ENCODE results near the gene ST6GAL2.

ST6GAL2 gene, protein sequence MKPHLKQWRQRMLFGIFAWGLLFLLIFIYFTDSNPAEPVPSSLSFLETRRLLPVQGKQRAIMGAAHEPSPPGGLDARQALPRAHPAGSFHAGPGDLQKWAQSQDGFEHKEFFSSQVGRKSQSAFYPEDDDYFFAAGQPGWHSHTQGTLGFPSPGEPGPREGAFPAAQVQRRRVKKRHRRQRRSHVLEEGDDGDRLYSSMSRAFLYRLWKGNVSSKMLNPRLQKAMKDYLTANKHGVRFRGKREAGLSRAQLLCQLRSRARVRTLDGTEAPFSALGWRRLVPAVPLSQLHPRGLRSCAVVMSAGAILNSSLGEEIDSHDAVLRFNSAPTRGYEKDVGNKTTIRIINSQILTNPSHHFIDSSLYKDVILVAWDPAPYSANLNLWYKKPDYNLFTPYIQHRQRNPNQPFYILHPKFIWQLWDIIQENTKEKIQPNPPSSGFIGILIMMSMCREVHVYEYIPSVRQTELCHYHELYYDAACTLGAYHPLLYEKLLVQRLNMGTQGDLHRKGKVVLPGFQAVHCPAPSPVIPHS

DNA sequence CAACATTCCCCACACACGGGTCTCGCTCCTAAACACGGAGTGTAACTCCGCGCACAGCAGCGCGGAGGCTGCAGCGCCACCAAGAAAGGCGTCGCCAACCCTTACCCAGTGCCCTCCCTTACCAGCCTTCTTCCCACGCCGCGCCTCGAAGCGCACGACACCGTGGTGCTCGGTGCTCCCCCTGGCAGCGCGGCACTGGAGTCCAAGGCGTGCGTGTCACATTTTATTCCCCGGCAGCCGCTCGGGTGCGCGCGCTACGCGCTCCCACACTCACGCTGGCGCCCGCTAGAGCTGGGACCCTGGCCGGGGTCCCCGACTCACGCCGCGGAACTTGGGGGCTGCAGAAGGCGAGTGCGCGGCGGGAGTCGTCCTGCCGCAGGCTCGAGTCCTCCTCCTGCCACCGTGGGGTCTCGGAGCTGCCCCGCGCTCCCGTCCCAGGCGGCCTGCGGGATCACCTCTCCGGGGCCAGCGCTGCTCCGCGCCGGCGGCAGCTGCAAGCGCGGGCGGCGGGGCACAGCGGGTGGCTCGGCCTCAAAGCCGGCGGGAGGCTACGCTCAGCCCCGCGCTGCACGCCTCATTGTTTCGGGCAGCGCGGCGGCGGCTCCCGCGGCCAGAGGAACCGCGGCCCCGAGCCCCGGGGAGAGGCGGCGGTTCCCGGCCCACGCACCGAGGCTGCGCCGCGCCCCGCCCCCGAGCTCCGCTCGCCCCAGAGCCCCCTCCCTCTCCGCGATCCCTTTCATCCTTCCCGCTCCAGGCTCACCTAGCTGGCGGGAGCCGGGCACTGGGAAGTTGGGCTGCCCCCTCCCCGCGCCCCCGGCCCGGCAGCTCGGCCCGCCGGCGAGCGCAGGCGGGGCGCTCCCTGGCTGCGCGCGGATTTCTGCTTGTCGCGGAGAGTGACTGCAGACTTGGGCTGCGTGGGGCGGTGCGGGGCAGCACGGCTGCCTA lies at the start of gene ST6GAL2:
TSS of gene ST6GAL2 (minus strand) at position 197 of the 945 bp plus-strand sequence. CDS start 42,190 bp downstream, outside the sequence.
- DNase-seq: no peak

GRCh38 chr2:106932644-106933043 lies 46.7 kb upstream of the ST6GAL2 start:
- DNase-seq: no peak

GRCh38 chr2:106931717-106932335 lies 45.9 kb upstream of the ST6GAL2 start:
- DNase-seq: no peak

DNA sequence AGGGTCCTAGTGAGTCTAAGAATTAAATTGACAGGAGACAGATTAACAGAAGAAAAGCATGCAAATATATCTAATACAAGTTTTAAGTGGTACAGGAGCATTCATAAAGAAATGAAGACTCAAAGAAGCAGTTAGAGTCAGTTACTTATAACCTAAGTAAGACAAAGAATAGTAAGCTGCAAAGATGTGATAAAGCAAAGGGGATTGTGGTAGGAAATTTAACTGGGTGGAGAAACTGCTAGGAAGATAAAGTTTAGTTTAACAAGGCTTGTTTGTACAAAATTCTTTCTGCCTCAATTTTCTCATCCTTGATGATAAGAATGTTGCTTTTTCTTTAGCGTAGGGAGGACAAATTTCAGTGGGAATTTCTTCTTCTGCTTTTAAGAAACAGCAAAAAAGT lies 35.5 kb upstream of the ST6GAL2 start:
- DNase-seq: no peak

- no peak for DNase-seq
Measured at GRCh38 chr2:106919012-106919411, 33.0 kb upstream of the ST6GAL2 start.

- DNase-seq: no peak
Measured at GRCh38 chr2:106904242-106904641, 18.3 kb upstream of the ST6GAL2 start.

DNA sequence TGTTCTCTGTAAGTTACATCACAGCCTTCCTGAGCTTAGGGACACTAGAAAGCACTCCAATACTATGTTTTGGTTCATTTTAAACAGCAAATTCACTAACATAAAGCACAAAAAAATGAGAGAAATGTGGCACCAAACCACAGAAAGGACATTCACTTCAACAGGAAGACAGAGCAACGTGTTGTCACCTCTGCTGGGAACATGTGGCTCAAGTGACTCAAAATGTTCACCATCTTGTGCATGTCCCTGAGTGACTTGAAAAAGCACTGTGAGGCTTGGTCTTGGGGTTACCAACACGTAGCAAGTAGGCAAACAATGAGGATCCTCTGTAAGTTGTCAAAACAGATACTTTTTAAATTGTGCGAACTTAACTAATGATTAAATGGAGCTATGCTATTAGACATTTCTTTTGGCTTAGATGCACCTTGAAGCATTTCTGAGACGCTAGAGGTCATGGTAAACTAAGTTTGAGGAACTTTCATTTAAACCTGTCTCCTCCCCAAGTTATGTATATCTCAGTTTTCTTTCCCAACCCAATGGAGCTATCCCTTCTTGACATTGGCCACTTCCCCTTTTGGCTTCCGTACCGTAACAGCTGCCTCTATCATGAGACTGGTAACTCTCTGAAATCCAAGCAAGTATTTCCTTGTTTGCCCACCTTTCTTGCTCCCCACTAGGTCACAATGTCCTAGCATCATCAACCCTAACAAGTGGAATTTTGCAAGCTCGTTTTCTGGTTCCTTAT lies 14.0 kb upstream of the ST6GAL2 start:
- no peak for DNase-seq

- DNase-seq: no peak
Measured at GRCh38 chr2:106894545-106894944, 8.6 kb upstream of the ST6GAL2 start.

DNA sequence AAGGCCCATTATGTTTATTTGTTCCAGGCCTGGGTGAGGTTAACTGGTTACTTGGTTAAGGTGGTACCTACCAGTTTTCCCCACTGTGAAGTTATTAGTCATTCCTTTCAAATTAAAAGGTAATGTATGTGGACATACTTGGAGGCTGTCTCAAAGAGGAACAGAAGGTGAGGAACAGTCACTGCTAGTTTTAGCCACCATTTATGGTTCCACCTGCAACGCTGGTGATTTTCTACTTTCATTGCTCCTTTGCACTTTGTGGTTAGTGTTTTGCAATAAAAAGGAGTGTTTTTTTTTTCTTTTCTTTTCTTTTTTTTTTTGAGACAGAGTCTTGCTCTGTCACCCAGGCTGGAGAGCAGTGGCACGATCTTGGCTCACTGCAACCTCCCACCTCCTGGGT lies 6.1 kb upstream of the ST6GAL2 start:
- no peak for DNase-seq

DNA sequence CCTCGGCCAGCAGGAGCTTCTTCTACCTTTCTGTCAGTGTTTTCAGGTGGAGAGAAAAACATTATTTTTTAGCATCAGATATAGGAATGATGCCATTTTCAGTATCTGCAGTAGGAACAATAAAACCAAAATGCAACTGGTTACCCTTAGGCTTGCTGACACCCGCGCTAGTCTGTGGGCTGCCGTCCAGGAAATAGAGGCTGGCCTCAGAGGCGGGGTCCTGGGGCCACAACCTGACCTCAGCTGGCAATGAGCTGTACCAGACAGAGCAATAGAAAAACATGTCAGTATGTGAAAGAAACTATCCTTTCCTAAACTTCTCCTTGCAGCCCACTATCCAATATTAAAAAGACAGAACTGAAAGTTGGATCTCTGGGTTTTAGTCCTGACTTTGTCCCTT lies 4.6 kb upstream of the ST6GAL2 start:
- no peak for DNase-seq

- DNase-seq: no peak
Measured at GRCh38 chr2:106886916-106887758, 1.2 kb upstream of the ST6GAL2 start.

- DNase-seq: no peak
Measured at GRCh38 chr2:106885329-106885728, 638 bp downstream of the ST6GAL2 start.

- no peak for DNase-seq
Measured at GRCh38 chr2:106882673-106883072, 3.3 kb downstream of the ST6GAL2 start.

DNA sequence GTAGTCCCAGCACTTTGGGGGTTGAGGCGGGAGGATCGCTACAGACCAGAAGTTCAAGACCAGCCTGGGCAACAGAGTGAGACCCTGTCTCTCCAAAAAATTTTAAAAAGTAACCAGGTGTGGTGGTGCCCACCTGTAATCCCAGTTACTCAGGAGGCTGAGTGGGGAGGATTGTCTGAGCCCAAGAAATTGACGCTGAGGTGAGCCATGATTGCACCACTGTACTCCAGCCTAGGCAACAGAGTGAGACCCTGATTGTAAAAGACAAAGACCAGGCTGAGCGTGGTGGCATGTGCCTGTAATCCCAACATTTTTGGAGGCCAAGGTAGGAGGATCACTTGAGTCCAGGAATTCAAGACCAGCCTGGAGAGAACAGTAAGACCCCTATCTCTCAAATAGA lies 7.8 kb downstream of the ST6GAL2 start:
- DNase-seq: no peak

DNA sequence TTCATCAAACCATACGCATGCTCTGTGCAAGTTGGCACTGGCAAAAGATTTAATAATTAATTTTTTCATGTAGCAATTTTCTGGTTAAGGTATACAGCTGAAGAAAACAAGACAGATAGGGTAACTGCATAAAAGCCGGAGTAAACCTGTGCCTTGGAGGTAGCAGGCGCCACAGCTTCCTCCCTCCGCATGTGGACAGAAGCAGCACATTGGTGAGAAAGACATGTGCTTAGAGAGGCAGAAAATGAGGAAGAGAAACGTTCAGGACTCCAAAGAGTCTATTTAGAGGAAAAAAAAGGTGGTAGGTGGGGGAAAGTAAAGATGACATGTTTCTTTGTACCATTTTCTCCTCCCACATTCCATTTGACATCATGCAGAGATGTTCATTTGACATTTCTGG lies 9.3 kb downstream of the ST6GAL2 start:
- DNase-seq: no peak

- no peak for DNase-seq
Measured at GRCh38 chr2:106869512-106870275, 16.3 kb downstream of the ST6GAL2 start.

GRCh38 chr2:106868275-106868674 lies 17.7 kb downstream of the ST6GAL2 start:
- no peak for DNase-seq

- DNase-seq: no peak
Measured at GRCh38 chr2:106867196-106867953, 18.6 kb downstream of the ST6GAL2 start.

DNA sequence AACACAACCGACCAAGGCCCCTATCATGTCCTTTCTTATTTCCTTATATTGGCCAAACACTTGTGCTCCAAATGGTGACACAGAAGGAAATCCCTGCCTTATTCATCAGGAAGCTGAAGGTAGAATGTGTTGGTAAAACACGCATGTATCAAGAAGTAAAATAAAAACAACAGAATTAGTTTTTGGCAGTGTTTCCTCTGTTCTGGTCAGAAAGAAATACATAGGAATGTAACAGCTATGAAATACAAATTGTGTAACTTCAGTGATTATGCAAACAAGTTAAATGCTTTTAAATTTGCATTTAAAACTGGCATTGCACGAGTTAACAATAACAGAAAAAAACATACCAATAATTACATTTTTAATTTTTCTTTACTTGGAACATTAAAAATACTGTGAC lies 19.3 kb downstream of the ST6GAL2 start:
- no peak for DNase-seq

- DNase-seq: no peak
Measured at GRCh38 chr2:106864051-106864450, 21.9 kb downstream of the ST6GAL2 start.
